Ammon's horn (tissue), 1 donor: ENCODE data around the gene DUOX2.
A peak's percentile ranks its signal among the peaks of the same experiment; 100 is the strongest.
"Not testable (repeated sequence)": the region's sequence is repeated elsewhere in the genome, so short reads cannot be mapped to it uniquely, and the experiment has no call there.

Experiments used
- DNase-seq: peaks from one replicate; pipeline ENCODE4 v3.0.0-alpha.2; 2016; ENCODE audit warnings: low spot score

DUOX2 gene

DNA sequence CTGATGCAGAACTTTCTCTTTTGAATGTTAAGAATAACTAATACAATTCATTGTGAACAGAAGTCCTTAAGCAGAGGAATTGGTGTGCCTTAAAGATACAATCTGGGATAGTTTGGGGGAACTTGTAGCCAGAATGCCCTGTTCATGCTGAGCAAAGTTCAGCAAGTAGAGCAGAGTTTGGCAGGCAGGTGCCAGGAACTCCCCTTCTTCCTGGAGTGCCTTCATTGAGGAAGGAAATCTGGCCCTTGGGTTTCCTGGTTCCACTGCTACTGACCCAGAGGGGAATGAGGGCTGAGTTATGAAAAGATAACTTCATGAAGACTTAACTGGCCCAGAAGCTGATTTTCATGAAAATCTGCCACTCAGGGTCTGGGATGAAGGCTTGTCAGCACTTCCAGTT is 40.4 kb downstream of the DUOX2 start:
- not testable (repeated sequence) for DNase-seq

GRCh38 chr15:45069942-45070360 is 44.0 kb downstream of the DUOX2 start:
- DNase-seq, result not testable (repeated sequence)

- no peak for DNase-seq
Measured at GRCh38 chr15:45064386-45064785, 49.6 kb downstream of the DUOX2 start.

DNA sequence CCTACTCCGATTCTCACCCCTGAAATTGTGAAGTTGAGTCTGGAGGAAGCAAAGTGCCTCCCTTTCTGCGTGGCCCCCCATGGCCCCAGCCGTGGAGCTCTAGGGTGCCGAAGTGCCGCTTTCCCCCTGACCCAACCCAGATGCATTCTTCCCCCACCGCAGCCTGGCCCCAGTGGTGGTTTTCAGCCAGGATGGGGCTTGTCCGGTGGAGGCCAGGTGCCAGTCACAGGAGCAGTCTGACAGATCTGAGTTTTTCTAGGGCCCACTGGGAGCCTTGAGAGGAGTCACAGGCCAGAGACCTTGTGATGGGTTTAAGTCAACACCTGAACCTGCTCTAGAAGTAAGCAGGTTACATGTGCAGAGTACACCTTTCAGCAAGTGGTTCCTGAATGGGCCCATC is 51.7 kb downstream of the DUOX2 start:
- not testable (repeated sequence) for DNase-seq

GRCh38 chr15:45058690-45059675 is 55.0 kb downstream of the DUOX2 start:
- not testable (repeated sequence) for DNase-seq

GRCh38 chr15:45052676-45053075 is 61.3 kb downstream of the DUOX2 start:
- DNase-seq, result not testable (repeated sequence)

- no peak for DNase-seq
Measured at GRCh38 chr15:45050587-45050986, 63.4 kb downstream of the DUOX2 start.

DNA sequence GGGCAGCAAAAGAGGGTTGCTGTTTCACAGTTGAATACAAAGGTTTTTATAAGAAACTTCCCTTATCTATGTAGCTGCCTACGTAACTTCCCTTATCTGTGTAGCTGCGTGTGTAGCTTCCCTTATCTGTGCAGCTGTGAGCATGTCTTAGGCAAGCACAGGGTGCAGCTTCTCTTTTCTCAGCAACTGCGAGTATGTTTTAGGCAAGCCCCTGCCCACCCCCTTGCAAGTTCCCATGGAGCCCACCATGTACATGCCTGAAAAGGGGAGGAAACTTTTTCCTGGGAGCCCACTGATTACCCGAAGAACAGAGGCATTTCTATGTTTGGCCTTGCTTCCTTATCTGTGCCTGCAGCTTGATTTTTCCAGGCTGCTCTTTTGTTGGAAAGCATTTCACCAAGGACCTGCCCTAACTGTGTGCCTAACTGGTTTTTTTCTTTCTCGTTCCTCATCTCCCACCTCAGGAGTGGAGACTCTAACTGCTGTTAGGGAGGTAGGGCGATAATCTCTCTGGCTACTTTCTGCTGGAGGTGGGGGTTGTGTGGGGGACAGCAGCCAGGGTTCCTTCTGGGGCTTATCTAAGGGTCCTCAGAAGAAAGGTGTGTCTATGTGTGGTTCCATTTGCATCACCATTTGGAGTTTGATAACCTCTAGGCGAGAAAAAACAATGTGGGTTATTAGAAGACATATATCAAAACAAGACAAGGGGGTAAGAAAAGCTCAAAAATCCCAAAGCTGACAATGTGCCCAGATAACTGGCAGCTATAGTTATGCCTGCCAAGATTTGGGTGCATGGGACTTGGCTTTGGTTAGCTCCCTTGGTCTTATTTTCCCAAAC is 65.0 kb downstream of the DUOX2 start:
- peak; percentile 71 for DNase-seq

DNA sequence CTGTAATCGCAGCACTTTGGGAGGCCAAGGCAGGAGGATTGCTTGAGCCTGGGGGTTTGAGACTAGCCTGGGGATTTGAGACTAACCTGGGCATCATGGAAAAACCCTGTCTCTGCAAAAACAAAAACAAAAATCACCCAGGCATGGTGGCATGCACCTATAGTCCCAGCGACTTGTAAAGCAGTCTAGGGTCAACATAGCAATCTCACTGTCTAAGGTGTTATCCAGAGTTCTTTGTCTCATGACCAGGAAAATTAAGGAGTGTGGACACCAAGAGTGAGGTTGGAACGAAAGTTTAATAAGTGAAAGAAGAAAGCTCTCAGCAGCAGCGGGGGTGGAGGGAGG is 65.6 kb downstream of the DUOX2 start:
- not testable (repeated sequence) for DNase-seq

DNA sequence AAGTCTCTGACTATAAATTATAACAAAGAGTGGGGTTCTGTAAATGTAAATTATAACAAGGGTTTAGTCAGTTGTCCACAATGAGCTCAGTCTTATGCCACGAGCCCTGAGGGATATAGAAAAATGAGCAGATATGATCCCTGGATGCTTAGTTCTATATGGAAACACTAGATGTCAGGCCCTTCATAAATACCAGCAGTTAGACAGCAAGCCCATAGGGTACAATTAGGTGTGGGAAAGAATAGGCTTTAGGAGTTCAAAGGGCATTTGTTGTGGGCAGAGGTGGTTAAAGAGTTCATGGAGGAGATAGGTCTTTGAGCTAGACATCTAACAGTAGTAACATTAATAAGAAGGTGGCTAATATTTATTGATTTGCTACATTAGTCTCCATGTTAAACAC is 69.7 kb downstream of the DUOX2 start:
- not testable (repeated sequence) for DNase-seq

GRCh38 chr15:45042859-45043258 is 71.1 kb downstream of the DUOX2 start:
- not testable (repeated sequence) for DNase-seq
